Heart right ventricle (tissue), 16 donors: ENCODE measurements around the gene CAMSAP1. TPM values are rescaled to one million over a fixed set of nuclear protein-coding genes. Genes with fewer than 3 reads are reported as not detected.
A peak's percentile ranks its signal among the peaks of the same experiment; 100 is the strongest.

Source experiments
- ATAC-seq, 8 donors: fragments of 200-7000 bp; cut with Tn5 transposase; one replicate each; pipeline ENCODE4 v1.9.1; 2020; ENCODE audit warnings: mild to moderate bottlenecking in 8 of 8, moderate library complexity in 8 of 8, moderate number of reproducible peaks in 1 of 8
- DNase-seq, 2 donors: peaks; one replicate each; pipeline ENCODE4 v3.0.0-alpha.2; 2020
- H3K27ac ChIP-seq, 10 donors: fragments of 200-600 bp; sonication (generic) in 2 of 10; one replicate each; pipeline versions ENCODE4 v1.5.0 to v1.8.0; 2020 to 2022; ENCODE audit warnings: mild to moderate bottlenecking in 3 of 10
- H3K27me3 ChIP-seq, 7 donors: fragments of 200-600 bp; one replicate each; pipeline ENCODE4 v1.8.0; 2021 to 2022; ENCODE audit warnings: mild to moderate bottlenecking in 2 of 7
- H3K36me3 ChIP-seq, 9 donors: fragments of 200-600 bp; sonication (generic) in 1 of 9; one replicate each; pipeline versions ENCODE4 v1.5.0 to v1.8.0; 2020 to 2022; ENCODE audit warnings: mild to moderate bottlenecking in 2 of 9
- H3K4me1 ChIP-seq, 9 donors: fragments of 200-600 bp; sonication (generic) in 1 of 9; one replicate each; pipeline versions ENCODE4 v1.5.0 to v1.8.0; 2020 to 2022; ENCODE audit warnings: mild to moderate bottlenecking in 4 of 9
- H3K4me3 ChIP-seq, 10 donors: fragments of 200-600 bp; sonication (generic) in 2 of 10; one replicate each; pipeline versions ENCODE4 v1.5.0 to v1.8.0; 2020 to 2022; ENCODE audit warnings: mild to moderate bottlenecking in 7 of 10, moderate library complexity in 2 of 10
- H3K9me3 ChIP-seq, 11 donors: fragments of 200-600 bp in 10 of 11; sonication (generic) in 2 of 11; one replicate each; pipeline versions ENCODE4 v1.5.0 to v1.8.0; 2013 to 2022; ENCODE audit warnings: mild to moderate bottlenecking in 2 of 11, control low read depth in 1 of 11, moderate library complexity in 1 of 11
- CTCF ChIP-seq, 9 donors: fragments of 200-600 bp; sonication (generic) in 2 of 9; IDR thresholded peaks; one replicate each; pipeline versions ENCODE4 v1.5.0 to v1.8.0; 2021 to 2022; ENCODE audit warnings: antibody characterized with exemption in 9 of 9, mild to moderate bottlenecking in 5 of 9, moderate library complexity in 1 of 9
- WGBS, 2 donors: extraction: QIAGEN DNeasy Blood & Tissue Kit; methylation state at CpG; one replicate each; pipeline ENCODE4 v1.1.7; 2013; ENCODE audit warnings: inconsistent platforms in 1 of 2; 5-methylcytosine and 5-hydroxymethylcytosine counted together
- intact Hi-C, 10 donors: fragments of 100-400 bp; cut with DNase I; formaldehyde crosslinking; loops; one replicate each; pipeline versions ENCODE4 v1.11.1 to v1.14.2; 2022
- polyA plus RNA-seq, 2 donors: library from polyadenylated mRNA; stranded (reverse); fragments of 200-250 nt; gene quantifications; one replicate each; pipeline ENCODE4 v1.2.3, GENCODE V29; 2013
- total RNA-seq, 10 donors: library from RNA; stranded (reverse); fragmentation: NEBNext Ultra II Directional in 3 of 10; extraction: Animal tissue kit (Norgen Biotek cat#: 25700) in 3 of 10; gene quantifications; one replicate each; pipeline versions ENCODE4 v1.2.1 to v1.2.4, GENCODE V29; 2021 to 2023
- donor health status: Arrhythmogenic right ventricular cardiomyopathy.
- donor health status: ischemic (EF 13 %, LVEDD 7.1; RV severe dilation, severe dysfunction).
- donor health status: healthy with polysubstance abuse.
- donor health status: DM: no; HTN: yes; CAD: no.
- donor health status: DM: no; HTN: no; CAD: no.
- donor health status: ischemic (EF 25% LVEDD 6.9; RV normal size, moderate dysfunction).
- donor health status: ischemic (EF 25% LVEDD 5.7; RV mildly dilated, moderate dysfunction).
- donor health status: healthy.
- donor health status: DM: yes; HTN: yes; CAD: no.
- donor health status: Ischemic cardiomyopathy.
- donor health status: ischemic (EF 35%, LVEDD 5.7; RV mildly dilated, moderate dysfunction).
- donor health status: nonischemic (EF 11% LVEDD 7.7; RV severe dilation, severe dysfunction).
- donor health status: DM: yes; HTN: yes; CAD: no.
- donor health status: PGD.
- donor health status: ischemic (EF 29% LVEDD 5.4; RV normal size, mild dysfunction).
- donor health status: nonischemic (EF 23%, LVEDD 6.1; RV moderate dilation, normal function).

The CAMSAP1 gene
- total and polyA plus RNA-seq, 12 donors = 6.7 to 25.0 (median 19.4) TPM

- no peaks in the 10 kb centered on the region for H3K27me3 ChIP-seq
Observed at GRCh38 chr9:135927195-135928013, 20.1 kb upstream of the CAMSAP1 start.

GRCh38 chr9:135926402-135927194 is 19.3 kb upstream of the CAMSAP1 start:
- TF ChIP-seq CTCF (IDR thresholded peaks at IDR 0.05) = no peak
- WGBS, 2 donors = 72 to 83% methylated on average over 27 of the region's 27 CpGs
- intact Hi-C loops = no loop called here
- peak in 7 of 8 donors; percentile 20 to 86 (median 49) for ATAC-seq
- Histone ChIP-seq H3K36me3 (peaks cover 0 to 72% (median 18%) of the 10 kb centered on the region in 9 donors), H3K27me3 (no peaks in the 10 kb centered on the region), H3K4me3 (no peak overlapping the region), H3K27ac (peak overlapping the region in 4 of 10 donors; percentile 14 to 44 (median 27)), H3K4me1 (peaks cover 0 to 17% (median 9%) of the 10 kb centered on the region in 9 donors), H3K9me3 (no peaks in the 10 kb centered on the region)
- DNase-seq = peak in 1 of 2 donors; percentile 21

More at GRCh38 chr9:135927195-135928013, 20.1 kb upstream of the CAMSAP1 start:
- H3K4me3 ChIP-seq = no peak overlapping the region
- WGBS, 2 donors = 91 to 93% methylated on average over 25 of the region's 25 CpGs
- DNase-seq (no peak), ATAC-seq (peak in 1 of 8 donors; percentile 6)
- intact Hi-C loops = no loop called here
- peaks cover 0 to 72% (median 23%) of the 10 kb centered on the region in 9 donors for H3K36me3 ChIP-seq
- TF ChIP-seq CTCF (IDR thresholded peaks at IDR 0.05) = no peak
- peak overlapping the region in 4 of 10 donors; percentile 14 to 44 (median 27) for H3K27ac ChIP-seq
- H3K4me1 ChIP-seq = peaks cover 0 to 17% (median 9%) of the 10 kb centered on the region in 9 donors
- H3K9me3 ChIP-seq = no peaks in the 10 kb centered on the region

- ATAC-seq (no peak), DNase-seq (no peak)
- no peak for TF ChIP-seq CTCF (IDR thresholded peaks at IDR 0.05)
- intact Hi-C loops = no loop called here
- WGBS, 2 donors = 91 to 93% methylated on average over 19 of the region's 19 CpGs
- H3K36me3 ChIP-seq = peaks cover 0 to 68% (median 8%) of the 10 kb centered on the region in 9 donors
- H3K4me1 ChIP-seq = peaks cover 0 to 17% (median 9%) of the 10 kb centered on the region in 9 donors
- no peak overlapping the region for H3K27ac ChIP-seq
- no peaks in the 10 kb centered on the region for H3K9me3 ChIP-seq
- H3K27me3 ChIP-seq = no peaks in the 10 kb centered on the region
- H3K4me3 ChIP-seq = no peak overlapping the region
Observed at GRCh38 chr9:135925496-135926133, 18.3 kb upstream of the CAMSAP1 start.
